GM18502 (cell line): ENCODE measurements around the gene REXO4.
A peak's percentile ranks its signal among the peaks of the same experiment; 100 is the strongest.
"Not testable (repeated sequence)": the region's sequence is repeated elsewhere in the genome, so short reads cannot be mapped to it uniquely, and the experiment has no call there.

Source experiments
- ATAC-seq: cut with Tn5 transposase; IDR thresholded peaks from one replicate; pipeline ENCODE4 v1.9.1; 2021; ENCODE audit warnings: mild to moderate bottlenecking; ENCODE audit not compliant: unreplicated experiment, poor library complexity

Gene REXO4

DNA sequence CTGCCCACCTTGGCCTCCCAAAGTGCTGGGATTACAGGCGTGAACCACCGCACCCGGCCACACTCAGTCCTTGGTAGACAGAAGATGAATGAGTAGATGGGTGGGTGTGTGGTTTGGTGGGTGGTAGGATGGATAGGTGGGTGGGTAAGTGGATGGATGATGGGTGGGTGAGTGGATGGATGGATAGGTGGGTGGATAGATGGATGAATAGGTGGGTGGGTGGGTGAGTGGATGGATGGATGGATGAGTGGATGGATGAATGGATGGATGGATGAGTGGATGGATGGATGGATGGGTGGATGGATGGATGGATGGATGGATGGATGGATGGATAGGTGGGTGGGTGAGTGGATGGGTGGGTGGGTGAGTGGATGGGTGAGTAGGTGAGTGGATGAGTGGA, 25.5 kb downstream of the REXO4 start:
- not testable (repeated sequence) for ATAC-seq

DNA sequence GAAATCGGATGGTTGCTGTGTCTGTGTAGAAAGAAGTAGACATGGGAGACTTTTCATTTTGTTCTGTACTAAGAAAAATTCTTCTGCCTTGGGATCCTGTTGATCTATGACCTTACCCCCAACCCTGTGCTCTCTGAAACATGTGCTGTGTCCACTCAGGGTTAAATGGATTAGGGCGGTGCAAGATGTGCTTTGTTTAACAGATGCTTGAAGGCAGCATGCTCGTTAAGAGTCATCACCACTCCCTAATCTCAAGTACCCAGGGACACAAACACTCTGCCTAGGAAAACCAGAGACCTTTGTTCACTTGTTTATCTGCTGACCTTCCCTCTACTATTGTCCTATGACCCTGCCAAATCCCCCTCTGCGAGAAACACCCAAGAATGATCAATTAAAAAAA, 26.4 kb downstream of the REXO4 start:
- ATAC-seq = not testable (repeated sequence)

DNA sequence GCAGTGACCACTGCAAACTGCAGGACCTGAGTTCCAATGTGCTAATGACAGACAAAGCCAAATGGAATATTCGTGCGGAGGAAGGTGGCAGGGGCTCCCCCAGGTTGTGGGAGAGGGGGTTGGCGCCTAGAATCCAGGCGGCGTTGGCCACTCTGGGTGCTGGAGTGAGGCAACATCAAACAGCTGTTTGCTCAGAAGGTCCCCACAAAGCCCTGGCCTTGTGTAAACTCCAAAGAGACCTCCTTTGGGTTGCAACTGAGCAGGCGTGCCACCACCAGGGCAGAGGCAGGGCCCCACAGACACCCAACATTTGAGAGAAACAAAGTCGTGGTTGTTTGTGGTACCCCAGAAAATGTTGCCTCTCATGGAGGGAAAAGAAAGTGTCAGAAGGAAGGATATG, 27.1 kb downstream of the REXO4 start:
- no peak for ATAC-seq

DNA sequence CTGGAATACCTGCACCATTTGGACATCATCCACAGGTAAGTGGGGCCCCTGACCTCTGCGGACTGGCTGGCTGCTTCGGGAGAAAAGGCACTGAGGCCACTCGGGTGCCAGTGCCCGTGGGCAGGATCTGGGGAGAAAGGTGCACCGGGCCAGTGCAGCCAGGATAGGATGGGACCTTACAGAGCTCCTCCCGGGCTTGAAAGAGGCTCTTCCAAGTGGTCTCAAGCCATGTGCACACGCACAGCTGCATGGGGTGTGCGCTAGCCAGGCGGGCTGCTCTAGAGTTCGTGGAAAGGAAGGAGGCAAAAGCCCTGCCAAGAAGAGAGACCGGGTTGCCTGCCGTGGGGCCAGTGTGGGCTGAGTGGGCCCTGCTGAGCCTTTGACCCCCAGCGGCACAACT, 28.2 kb downstream of the REXO4 start:
- no peak for ATAC-seq

DNA sequence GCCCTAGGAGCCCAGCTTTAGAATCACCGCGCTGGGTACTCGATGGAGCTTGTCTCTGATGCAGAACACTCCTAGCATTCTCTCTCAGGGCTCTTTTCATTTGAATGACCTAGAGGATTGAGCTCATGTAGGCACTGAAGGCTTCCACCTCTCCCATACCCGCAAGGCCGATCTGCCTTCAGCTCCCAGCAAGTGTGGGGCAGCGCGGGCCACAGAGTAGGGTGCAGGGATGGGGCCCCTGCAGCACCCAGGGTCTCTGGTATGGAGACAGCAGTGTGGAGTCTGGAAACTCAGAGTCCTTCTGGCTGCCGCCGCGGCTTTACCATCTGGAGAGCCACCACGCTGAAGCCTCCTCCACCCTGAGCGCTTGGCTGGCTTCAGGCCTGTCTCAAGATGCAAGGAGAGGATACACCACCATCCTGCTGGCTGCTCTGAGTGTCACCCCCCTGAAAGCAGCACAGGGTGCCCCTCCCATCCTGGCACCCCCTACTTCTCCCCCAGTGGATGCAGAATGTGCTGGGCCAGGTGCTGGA, 28.7 kb downstream of the REXO4 start:
- ATAC-seq = no peak

DNA sequence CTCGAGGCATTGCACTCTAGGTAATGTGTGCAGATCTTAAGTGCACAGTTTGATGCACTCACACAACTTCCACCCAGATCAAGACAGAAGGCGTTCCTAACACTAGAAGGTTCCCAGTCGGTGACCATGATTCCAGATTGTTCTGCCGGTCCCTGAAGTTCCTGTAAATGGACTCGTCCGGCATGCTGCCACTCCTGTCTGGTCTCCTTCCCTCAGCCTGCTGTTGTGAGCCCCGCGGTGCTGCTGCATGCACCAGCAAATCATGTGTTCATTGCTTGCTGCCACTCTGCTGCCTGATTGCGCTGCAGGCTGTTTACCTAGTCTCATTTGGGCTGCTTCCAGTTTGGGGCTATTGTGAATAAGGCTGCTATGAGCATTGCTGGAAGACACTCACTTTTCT, 30.1 kb downstream of the REXO4 start:
- ATAC-seq = no peak

DNA sequence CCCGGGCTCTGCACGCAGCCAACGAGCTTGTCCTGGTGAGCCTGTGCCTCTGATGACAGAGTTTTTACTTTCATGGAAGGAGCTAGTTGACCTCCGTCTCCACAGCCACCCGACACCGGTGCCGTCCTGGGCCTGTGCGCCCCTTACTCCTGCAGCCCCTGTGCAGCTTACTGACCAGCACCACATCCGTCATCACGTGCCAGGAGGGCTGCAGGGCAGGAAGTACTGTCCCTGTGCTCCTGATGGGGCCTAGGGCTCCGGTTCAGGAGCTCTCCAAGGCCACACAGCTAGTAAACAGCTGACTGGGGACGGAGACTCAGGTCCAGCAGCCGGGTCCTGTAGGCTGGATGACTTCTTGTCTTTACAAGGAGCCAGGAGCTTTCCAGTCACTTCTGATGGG, 31.5 kb downstream of the REXO4 start:
- no peak for ATAC-seq

DNA sequence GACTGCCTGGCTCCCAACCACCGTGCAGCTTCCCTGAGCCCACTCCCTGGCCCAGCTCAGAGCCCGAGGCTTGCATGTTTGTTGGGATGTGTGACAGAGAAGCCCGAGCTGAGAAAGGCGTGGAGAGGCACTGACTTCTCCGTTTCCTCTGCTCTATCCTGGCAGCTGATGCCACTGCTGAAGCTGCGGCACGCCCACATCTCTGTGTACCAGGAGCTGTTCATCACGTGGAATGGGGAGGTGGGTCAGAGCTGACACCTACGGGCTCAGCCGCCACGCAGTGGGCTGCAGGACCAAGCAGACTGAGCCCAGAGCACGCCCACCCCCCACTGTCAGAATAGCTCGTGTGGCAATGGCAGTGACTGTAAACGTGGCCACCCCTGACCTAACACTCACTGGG, 32.4 kb downstream of the REXO4 start:
- ATAC-seq = no peak

DNA sequence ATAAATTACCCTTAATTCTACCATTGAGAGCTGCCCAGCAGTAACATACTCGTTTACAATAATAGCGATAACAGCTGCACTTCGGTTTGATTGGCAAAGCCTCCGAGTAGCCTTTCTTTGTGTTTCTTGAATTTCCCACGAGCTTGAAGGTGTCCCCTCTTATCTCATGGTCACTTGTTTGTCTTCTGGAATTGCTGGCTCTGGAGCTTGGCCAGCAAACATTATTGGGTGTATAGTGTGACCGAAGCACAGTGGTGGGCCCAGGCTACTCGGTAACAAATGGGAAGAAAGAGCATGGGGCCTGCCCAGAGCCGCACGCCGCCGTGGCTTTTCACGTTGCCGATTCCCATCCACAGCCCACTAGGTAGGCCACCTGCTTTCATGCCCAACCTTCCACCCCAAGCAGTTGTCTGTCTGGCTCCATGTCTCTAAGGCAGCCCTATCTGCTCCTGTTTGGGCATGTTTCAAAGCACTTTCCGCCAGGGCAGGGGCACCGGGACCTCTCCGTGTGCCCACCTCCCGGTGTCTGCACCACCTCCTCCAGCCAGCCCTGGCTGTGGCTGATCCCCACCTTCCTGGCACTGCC, 33.0 kb downstream of the REXO4 start:
- ATAC-seq = no peak

DNA sequence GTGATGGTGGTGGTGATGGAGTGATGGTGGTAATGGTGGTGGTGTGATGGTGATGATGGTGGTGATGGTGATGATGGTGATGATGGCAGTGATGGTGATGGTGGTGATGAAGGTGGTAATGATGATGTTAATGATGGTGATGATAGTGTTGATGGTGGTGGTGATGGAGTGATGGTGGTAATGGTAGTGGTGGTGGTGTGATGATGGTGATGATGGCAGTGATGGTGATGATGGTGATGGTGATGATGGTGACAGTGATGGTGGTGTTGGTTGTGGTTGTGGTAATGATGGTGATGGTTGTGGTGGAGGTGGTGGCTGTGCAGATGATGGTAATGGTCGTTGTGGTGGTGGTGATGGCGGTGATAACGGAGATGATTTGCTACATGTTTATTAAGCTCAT, 34.4 kb downstream of the REXO4 start:
- ATAC-seq = no peak

DNA sequence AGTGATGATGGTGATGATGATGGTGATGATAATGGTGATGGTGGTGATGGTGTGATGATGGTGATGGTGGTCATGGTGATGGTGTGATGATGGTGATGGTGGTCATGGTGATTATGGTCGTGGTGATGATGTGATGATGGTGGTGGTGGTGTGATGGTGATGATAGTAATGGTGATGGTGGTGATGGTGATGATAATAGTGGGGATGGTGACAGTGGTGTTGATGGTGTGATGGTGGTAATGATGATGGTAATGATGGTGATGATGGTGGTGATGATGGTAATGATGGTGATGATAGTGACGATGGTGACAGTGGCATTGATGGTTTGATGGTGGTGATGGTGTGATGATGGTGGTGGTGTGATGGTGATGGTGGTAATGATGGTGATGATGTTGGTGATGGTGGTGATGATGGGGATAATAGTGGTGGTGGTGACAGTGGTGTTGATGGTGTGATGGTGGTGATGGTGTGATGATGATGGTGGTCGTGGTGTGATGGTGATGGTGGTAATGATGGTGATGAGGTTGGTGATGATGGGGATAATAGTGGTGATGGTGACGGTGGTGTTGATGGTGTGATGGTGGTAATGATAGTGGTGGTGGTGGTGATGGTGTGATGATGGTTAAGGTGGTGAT, 35.2 kb downstream of the REXO4 start:
- no peak for ATAC-seq

DNA sequence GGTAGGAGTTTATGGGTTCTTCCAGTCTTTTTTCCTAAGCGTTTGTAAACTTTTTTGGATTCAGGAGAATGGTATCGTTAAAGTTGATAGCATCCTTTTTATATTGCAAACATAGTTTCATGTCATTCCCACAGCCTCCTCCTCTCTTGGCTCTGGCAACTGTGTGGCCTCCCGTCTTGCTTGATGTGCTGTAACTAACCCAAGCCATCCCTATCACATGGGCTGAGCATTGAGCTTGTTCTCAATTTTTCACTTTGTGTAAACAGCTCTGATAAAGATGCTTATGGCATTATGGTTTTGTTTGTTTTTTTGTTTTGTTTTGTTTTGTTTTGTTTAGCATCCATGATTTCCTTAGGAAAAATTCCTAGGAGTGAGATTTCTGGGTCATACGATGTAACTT, 37.1 kb downstream of the REXO4 start:
- ATAC-seq = no peak

DNA sequence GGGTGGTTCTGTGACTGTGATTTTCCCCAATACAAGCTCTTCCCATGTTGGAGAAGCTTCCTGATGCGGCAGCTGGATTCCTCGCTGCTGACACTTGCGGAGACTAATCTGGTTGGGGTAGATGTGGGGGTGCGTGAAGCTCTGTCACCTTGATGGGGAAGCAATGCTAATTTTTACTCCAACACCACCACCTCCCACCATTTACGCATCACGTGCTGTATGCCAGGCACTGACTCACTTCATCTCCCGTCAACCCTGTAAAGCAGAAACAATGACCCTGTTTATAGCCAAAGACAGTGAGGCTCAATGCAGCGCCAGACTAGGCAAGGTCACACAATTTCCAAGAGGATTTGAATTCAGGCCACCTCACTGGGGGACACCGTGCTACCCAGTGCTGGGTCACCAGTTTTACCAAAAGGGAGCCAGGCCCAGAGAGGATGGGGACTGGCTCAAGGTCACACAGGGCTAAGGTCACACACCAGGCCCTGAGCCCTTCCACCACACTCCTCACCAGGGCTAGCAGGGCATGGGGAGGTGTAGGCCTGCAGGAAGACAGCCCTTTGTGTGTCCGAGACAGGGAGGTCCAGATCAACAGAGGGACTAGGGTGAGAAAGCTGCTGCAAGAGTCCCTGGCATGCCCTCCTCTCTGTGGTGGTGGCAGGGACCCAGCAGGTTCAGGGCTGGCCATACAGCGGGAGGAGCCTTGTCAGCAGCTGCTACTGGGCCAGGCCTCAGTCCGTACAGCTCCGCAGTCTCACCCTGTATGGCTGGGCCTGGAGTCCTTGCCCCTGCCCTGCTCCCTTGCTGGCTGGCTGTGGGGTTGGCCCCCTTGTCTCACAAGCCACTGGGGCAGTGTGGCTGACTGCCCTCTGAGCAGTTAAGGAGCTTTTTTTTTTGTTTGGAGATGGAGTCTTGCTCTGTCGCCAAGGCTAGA, 38.4 kb downstream of the REXO4 start:
- ATAC-seq = no peak

DNA sequence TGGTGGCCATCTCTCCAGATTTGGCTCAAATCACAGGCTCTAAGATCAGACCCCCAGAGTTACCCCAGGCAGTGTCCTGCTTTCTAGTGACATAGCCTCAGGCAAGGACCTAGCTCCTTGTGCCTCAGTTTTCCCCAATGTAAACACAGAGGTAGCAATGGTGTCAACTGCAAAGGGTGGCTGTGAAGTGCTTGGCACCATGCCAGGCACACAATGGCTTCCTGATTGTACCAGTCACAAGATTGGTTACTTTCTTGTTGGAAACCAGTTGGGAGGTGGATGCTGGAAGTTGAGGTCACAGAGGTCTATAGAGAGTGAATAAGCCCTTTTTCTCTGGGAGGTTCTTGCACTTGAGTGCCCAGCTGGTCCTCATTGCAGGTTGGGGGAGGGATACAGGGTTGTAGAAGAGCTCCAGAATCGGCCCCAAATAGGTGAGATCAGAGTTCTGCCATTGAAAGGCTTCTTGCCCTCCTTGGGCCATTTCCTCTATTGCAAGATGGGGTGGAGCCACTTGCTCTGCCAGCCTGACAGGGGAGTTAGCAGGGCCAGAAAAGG, 39.3 kb downstream of the REXO4 start:
- ATAC-seq = no peak

DNA sequence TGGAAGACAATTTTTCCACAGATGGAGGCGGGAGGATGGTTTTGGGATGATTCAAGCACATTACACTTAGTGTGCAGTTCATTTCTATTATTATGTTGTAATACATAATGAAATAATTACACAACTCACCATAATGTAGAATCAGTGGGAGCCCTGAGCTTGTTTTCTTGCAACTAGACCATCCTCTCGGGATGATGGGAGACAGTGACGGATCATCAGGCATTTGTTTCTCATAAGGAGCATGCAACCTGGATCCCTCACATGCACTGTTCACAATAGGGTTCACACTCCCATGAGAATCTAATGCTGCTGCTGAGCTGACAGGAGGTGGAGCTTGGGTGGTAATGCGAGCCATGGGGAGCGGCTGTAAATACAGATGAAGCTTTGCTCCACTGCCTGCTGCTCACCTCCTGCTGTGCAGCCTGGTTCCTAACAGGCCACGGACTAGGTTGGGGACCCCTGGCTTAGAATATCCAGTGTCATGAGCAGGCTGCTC, 40.0 kb downstream of the REXO4 start:
- ATAC-seq = no peak

DNA sequence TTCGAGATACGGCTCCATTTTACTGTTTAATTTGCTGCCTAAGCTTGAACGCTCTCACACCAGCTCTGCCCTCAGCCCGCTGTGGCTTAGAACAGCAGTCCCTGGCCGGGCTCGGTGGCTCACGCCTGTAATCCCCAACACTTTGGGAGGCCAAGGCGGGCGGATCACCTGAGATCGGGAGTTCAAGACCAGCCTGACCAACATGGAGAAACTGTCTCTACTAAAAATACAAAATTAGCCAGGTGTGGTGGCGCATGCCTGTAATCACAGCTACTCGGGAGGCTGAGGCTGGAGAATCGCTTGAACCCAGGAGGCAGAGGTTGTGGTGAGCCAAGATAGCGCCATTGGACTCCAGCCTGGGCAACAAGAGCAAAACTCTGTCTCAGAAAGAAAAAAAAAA, 40.5 kb downstream of the REXO4 start:
- ATAC-seq = not testable (repeated sequence)

DNA sequence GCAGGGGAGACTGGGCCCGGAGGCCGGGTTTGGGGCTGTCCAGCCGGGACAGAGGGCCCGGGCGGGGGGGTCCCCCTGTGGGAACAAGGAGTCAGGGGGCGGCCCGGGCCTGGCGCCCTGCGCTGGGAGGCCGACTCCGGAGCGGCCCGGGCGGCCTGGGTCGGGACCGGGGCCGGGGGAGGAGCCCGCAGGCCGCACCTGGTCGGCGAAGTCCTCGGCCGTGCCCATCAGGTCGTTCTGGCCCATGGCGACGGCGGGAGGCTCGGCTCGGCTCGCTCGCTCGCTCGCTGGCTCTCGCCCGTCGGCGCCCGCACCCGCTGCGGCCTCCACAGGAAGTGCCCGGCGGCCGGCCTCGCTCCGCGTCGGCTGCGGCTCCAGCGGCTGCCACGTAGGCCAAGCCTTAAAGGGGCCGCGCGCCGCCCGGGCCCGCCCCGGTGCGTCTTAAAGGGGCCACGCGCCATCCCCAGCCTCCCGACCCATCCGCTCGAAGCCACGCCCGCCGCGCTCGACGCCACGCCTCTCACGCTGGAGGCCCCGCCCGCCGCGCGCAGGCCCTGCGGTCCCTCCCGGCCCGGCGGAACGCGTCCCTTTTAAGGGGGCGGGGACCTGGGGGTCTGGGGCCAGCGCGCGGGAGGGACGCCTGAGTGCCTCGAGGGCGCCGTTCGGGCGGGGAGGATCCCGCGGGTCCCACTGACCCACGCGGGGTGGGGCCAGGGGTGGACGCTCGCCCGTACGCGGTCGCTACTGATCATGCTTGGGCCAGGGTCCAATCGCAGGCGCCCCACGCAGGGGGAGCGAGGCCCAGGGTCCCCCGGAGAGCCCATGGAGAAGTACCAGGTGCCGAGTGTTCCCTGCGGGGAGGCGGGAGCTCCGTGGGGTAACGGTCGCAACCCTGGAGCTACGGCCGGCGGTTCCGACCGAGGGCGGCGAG, 41.8 kb downstream of the REXO4 start, which contains the start of the genes STKLD1 and SURF4:
STKLD1 (plus strand) TSS at position 643 of the 931 bp plus-strand sequence; CDS start at position 751, 108 bp downstream.
SURF4 (minus strand) TSS at position 337 of the 931 bp plus-strand sequence; CDS start at position 246, 91 bp downstream.
- peak; percentile 90 for ATAC-seq

DNA sequence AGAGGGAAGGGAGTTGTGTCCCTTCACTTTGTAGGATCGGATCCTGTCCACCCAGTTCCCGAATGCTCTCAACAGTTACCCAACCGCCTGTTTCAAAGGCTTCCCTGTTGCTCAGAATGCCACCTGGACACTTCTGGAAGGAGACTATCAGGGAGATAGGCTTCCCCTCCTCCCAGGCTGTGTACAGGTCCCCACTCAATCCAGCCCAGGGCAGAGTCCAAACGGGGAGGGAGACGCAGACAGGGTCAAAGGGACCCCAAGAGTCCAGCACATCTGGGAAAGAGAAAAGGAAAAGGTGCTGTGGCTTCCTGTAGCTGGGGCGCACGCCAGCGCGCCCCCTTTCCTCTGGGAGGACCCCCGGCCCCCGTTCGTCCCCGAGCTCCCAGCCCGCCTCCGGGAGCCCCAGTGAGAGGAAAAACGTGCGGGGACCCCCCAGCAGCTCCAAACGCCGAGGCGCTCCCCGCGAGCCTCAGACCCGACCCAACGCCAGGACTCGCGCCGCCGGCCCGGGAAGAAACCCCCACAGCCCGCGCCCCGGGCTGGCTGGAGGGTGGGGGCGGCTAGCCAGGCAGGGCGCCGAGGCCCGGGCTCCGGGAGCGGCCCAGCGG, 42.6 kb downstream of the REXO4 start:
- no peak for ATAC-seq

DNA sequence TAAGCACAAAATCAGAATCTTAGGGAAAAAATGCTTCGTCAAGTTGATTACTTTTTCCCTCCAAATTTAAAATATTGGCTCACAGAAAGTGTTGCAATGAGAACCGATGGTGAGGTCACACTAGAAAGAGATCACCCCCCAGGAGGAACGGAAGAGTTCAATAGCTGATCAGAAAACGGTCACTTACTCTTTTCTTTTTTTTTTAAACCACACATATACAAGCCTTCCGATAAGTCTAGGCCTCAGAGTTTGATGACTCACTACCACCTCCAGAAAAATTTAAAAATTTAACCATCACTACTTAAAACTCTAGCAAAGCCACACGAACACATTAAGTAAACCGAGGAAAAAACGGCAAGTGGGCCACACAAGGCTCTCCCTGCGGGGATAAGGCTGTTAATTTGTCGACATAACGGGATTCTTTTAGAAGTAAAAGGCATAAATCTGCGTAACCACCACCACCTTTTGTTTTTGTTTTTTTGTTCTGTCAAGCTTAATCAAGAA, 43.1 kb downstream of the REXO4 start:
- no peak for ATAC-seq
